Articular chondrocyte of knee joint (primary cell): ENCODE data around the gene ASTE1. TPM values are rescaled to one million over a fixed set of nuclear protein-coding genes. Genes with fewer than 3 reads are reported as not detected.

Source experiments
- total RNA-seq: library from RNA; depleted of rRNA; stranded (reverse); fragments of >200 nt; gene quantifications from 2 replicates; pipeline ENCODE4 v1.2.3, GENCODE V29; 2012

ASTE1 gene, protein sequence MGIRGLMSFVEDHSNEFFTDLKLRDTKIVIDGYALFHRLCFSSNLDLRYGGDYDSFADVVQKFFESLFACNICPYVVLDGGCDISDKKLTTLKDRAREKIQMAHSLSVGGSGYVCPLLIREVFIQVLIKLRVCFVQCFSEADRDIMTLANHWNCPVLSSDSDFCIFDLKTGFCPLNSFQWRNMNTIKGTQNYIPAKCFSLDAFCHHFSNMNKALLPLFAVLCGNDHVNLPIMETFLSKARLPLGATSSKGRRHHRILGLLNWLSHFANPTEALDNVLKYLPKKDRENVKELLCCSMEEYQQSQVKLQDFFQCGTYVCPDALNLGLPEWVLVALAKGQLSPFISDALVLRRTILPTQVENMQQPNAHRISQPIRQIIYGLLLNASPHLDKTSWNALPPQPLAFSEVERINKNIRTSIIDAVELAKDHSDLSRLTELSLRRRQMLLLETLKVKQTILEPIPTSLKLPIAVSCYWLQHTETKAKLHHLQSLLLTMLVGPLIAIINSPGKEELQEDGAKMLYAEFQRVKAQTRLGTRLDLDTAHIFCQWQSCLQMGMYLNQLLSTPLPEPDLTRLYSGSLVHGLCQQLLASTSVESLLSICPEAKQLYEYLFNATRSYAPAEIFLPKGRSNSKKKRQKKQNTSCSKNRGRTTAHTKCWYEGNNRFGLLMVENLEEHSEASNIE
- 8.9 TPM in 2 replicates for total RNA-seq

DNA sequence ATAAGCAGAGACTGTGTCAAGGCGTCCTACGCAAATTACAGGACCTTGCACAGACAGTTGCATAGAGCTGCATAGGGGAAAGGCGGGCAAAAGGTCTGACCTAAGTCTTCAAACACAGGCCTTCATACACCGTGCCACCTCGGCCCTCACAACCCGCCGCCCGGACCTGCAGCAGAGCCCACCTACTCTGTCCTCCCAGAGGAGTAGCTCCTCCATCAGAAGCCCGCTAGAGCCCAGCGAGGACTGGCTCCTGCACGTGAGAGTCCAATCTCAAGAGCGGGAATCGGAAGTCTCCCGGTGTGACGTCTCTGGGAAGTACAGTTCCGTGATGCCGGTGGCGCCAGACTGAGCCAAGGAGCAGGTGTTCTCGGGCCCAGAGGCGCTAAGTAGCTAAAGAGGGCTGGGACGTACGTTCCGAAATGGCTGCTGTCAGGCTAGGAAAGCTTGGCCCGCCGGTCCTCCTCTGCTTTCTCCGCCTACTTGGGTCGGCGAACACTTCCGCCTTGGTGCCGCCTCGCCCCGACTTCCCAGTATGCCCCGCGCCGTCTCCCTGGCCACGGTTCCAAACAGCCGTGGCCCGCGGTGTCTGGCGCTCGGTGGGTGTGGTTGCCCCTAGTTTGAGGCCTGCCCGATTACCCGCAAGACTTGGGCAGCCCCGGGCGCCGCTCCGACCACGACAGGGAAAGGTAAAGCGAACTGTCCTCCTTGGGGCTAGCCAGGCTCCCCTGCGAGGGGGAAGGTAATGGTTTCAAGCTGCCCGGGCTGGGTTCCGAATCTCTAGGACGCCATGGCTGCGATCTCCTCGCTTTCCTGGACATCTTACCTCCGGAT, at the start of gene ASTE1, which contains the start of gene NEK11:
ASTE1 (minus strand) TSS at position 505 of the 831 bp plus-strand sequence. CDS start 1,519 bp downstream, outside the sequence.
NEK11 (plus strand) TSS at position 557 of the 831 bp plus-strand sequence. CDS start 2,832 bp downstream, outside the sequence.

Other genes starting within 250 kb of the ASTE1 start
- gene ATP2C1, start 132.7 kb downstream of the ASTE1 start, total RNA-seq: 64.0 and 70.9 TPM in 2 replicates
- gene NEK11, start 52 bp upstream of the ASTE1 start, total RNA-seq: 11.6 and 14.3 TPM in 2 replicates